GM19455 (cell line): Measurements from ENCODE around the gene INPP5A.
"Not testable (repeated sequence)": the region's sequence is repeated elsewhere in the genome, so short reads cannot be mapped to it uniquely, and the experiment has no call there.

Experiments
- ATAC-seq: cut with Tn5 transposase; IDR thresholded peaks from one replicate; pipeline ENCODE4 v1.9.1; 2021; ENCODE audit not compliant: unreplicated experiment

The INPP5A gene

GRCh38 chr10:132735341-132735775 is 197.8 kb downstream of the INPP5A start:
- ATAC-seq: no peak

GRCh38 chr10:132735923-132736391 is 198.4 kb downstream of the INPP5A start:
- ATAC-seq: no peak

- ATAC-seq: no peak
These were observed 199.9 kb downstream of the INPP5A start for GRCh38 chr10:132737390-132738048.

DNA sequence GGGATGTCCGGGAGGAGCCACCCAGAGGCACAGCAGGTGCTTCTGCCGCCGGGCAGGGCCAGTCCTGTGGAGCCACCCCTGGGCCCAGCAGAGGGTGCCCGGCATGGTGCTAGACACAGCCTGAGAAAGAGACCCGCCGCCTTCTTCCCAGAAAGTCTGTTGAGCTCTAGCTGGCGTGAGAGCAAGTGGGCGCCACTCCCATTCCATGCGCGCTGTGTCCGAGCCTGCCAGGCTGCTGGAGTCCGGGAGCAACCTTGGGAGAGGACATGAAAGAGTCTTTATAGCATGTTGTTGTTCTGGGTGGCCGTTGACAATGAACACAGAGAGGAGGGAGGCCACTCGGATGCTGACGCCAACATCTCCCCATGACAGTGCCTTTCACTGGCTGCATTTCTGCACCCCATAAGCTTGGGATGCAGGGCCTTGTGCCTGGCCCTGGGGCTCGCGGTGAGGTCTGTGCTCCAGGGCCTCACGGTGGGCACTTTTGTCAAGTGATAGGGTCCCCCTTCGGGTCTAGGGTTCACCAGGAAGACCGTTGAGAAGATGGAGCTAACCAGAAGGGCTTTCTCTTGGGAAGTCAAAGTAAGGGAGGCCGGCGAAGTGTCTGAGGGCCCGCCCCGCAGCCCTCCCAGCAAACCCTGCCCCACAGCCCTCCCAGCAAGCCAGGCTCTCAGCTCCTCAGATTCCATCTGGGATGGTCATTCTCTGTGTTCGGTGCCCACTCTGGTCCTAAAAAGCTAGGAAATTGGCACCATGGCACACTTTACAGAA is 201.1 kb downstream of the INPP5A start:
- ATAC-seq: no peak

DNA sequence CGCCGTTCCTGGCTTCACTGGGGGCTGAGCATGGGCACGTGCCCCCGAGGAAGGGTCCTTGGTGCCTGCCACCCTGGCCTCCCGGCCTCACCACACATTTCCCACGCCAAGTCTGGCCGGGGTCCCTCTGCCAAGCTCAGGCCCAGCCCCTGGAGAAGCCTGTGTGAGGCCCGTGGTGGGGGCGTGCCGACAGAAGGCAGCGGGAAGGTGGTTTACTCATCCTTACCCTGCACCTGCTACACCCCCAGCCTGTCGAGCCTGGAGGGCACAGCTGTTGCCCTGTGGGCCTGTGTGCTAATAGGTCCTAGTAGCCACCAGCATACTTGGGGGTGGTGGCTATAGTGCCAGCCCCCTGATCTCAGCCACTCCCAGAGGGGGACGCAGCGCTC is 201.6 kb downstream of the INPP5A start:
- no peak for ATAC-seq

- no peak for ATAC-seq
These were observed 203.0 kb downstream of the INPP5A start for GRCh38 chr10:132740588-132740987.

DNA sequence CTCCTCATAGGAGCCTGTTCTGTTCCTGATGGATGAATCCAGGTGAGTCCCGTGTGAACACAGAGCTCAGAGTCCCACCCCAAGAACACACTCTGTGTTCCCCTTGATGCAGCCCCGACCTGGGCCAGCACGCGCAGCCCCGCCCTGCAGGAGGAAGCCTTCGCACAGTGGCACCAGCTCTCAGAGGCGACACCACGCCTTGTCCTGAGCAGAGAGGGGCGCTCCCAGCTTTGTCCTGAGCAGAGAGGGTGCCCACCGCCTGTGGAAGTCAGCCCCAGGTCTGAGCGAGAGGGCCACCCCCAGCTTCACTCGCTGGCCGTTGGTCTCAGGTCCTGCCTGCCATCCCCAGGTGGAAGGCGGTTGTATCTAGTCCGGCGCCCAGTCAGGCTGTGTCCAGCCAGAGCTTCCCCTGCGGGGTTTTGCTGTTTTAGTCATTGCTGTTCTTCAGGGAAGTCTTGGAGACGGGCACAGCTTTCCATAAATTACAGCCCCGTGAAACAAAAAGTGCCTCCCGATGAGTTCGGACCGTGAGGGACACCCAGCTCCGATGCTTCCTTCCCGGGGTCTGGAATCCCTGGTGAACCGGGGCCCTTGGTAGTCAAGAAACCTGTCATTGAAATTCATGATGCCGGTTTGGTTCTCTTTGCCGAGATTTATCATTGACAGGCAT is 204.7 kb downstream of the INPP5A start:
- ATAC-seq: no peak

DNA sequence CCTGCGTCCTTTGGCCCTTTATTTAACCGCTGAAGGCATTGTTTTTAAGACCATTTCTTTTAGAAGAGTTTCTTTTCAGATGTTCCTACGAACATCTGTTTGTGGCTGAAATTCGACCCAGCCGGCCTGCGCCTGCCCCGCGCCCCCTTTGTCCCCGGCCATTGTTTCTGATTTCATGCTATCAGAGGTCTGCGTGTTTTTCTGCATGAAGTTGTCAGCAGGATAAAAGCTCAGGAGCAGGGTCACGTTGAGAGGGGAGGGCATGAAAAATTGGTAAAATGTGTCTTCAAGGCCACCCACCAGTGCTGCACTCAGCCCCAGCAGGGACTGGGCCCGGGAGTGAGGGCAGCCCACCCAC is 205.2 kb downstream of the INPP5A start:
- no peak for ATAC-seq

- ATAC-seq: not testable (repeated sequence)
These were observed 205.8 kb downstream of the INPP5A start for GRCh38 chr10:132743196-132743924.

DNA sequence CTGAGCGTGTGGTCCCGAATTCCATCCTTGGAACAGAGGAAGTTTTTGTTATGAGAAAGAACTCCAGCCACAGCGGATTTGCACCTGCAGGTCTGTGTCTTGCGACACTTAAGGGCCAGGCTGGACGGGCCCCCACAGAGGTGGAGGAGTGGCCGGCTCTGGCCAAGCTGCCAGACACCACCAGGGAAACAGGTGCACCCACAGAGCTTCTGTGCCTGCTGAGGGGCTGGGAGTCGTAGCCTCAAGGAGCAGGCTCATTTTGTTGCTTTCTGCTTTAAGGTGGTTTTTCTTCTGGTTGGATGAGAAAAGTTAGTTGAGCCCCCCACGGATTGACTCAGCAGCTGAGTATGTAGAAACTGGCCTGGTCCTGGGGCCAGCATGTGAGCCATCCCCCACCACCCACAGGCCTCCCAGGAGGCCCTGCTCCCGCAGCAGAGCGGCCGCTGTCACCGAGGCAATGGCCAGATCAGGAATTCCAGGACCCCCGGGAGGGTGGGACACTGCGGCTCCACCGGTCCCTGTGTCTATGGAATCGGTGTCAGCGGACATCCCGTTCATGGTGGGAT is 206.4 kb downstream of the INPP5A start:
- ATAC-seq: no peak

DNA sequence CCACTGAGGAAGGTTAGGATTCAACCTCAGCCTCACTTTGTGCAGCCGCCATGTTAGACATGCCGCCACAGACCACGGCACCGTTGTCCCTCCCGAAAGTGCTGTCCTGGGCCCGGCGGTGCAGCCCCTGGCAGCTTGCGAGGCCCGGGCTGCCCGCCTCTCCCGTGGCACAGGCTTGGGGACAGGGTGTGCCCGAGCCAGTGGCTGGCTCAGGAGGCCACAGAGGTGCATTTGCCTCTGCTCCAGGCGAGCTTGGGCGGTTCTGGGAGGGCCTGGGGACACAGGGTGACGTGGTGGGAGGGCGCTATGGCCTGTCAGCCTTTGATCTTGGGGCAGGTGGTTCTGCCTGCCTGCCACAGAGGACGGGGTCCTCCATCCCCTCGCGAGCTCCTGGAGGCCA is 207.3 kb downstream of the INPP5A start:
- no peak for ATAC-seq

DNA sequence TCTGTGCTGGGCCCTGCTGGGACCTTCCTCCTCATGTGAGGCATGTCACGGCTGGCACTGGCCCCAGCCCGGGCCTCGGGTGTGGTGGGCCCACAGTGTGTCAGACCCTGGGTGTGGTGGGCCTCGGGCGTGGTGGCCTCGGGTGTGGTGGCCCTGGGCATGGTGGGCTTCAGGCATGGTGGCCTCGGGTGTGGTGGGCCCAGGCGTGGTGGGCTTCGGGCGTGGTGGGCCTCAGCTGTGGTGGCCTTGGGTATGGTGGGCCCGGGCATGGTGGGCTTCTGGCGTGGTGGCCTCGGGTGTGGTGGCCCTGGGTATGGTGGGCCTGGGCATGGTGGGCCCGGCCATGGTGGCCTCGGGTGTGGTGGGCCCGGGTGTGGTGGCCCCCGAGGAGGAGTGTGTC is 207.9 kb downstream of the INPP5A start:
- ATAC-seq: no peak

- ATAC-seq: no peak
These were observed 208.4 kb downstream of the INPP5A start for GRCh38 chr10:132745971-132746370.

DNA sequence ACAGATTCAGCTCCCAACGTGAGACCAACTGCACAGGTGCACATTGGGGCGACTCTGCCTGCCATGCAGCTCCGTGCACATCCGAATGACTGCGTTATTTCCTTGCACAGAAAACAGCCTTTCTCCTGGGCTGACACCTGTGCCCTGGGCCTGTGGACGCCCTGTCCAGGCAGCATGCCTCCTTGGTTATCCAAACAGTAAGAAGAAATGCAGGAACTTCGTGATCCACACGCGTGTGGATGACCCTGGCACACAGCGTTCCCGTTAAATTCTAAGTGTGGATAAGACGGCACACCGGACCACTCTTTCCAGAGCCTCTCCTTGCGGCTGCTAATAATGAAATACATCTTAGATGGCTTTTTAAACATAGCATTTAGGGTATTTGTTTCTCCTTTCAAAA is 208.8 kb downstream of the INPP5A start:
- no peak for ATAC-seq

GRCh38 chr10:132746801-132747625 is 209.4 kb downstream of the INPP5A start:
- no peak for ATAC-seq

- ATAC-seq: no peak
These were observed 210.5 kb downstream of the INPP5A start for GRCh38 chr10:132748135-132748534.

DNA sequence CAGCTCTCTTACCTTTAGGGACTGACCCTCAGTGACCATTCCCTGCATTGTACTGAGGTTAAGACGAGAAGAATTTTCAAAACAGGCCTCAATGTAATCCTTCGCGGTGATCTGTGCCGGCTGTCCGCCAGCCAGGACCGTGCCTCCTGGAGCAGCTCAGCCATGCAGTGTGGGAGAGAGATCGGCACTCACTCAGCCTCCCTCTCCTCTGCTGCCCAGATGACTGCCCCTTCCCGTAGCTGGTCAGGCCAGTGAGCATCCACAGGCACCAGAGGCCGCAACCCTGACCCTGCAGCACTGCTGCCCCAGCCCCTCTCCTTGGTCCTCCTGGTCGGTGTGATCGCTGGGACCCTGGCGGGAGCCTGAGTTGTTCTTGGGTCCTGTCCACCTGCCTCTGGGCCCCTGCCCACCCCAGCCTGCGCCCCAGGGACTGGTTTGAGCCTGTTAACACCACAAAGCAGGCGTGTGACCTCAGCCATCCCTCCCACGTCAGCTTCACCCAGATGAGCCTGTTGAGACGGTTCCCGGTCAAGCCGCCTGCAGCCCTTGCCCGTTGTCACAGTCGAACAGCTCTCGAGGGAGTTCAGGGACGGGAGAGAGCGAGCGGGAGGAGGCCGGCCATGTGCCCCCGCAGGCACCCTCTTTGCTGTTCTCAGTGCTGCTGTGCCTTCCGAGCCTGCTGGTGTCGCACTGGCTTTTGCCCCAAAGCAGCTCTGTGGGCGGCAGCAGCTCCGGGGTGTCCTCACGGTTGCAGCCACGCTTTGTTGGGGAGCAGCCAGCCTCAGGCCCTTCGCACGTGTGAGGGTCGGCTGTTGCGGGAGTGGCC is 211.2 kb downstream of the INPP5A start:
- ATAC-seq: no peak

GRCh38 chr10:132749371-132749795 is 211.8 kb downstream of the INPP5A start:
- ATAC-seq: no peak

GRCh38 chr10:132750936-132751335 is 213.3 kb downstream of the INPP5A start:
- ATAC-seq: no peak
